HEK293 (cell line): Measurements from ENCODE around the gene OLA1.

Experiments used
- CTCF ChIA-PET: fragments of 350-600 bp; formaldehyde crosslinking; extraction: SDS; loops from one replicate; lab custom pipeline; 2021; ENCODE audit warnings: antibody characterized with exemption; lab: Yijun Ruan, JAX
- POLR2A ChIA-PET: fragments of 300-600 bp; formaldehyde crosslinking; extraction: SDS; loops from one replicate; lab custom pipeline; 2020; ENCODE audit warnings: antibody characterized with exemption, inconsistent platforms; lab: Yijun Ruan, JAX
- H3K27ac ChIP-seq: fragments of 200-500 bp; sonication (Bioruptor generic); 2 replicates; pipeline ENCODE4 v1.5.1; 2014; ENCODE audit warnings: low read depth, low read length, control low read depth, inconsistent platforms; ENCODE audit errors: extremely low read depth
- H3K36me3 ChIP-seq, 2 experiments: fragments of 200-500 bp in 1 of 2; sonication (Bioruptor generic) in 1 of 2; 1 replicate in 1 of 2; 2 replicates in 1 of 2; pipeline ENCODE4 v1.5.1; 2014 to 2017; ENCODE audit warnings: inconsistent platforms in 2 of 2, low read length in 2 of 2; ENCODE audit not compliant: control insufficient read depth in 2 of 2, insufficient read depth in 1 of 2
- H3K4me1 ChIP-seq: fragments of 200-500 bp; sonication (Bioruptor generic); 2 replicates; pipeline ENCODE4 v1.5.1; 2014; ENCODE audit warnings: mild to moderate bottlenecking, low read length, inconsistent platforms; ENCODE audit not compliant: control insufficient read depth, insufficient read depth
- H3K4me3 ChIP-seq: 2 replicates; pipeline ENCODE4 v1.5.1; 2011; ENCODE audit warnings: low read depth, mild to moderate bottlenecking, control low read depth, low read length, moderate library complexity
- H3K9me3 ChIP-seq: fragments of 200-500 bp; sonication (Bioruptor generic); 2 replicates; pipeline ENCODE4 v1.5.1; 2014; ENCODE audit warnings: low read depth, low read length, inconsistent platforms; ENCODE audit not compliant: control insufficient read depth, insufficient read depth
- KLF9 ChIP-seq: fragments of 450-650 bp; formaldehyde crosslinking; IDR thresholded peaks from 2 replicates; pipeline ENCODE4 v1.5.1; 2016; ENCODE audit warnings: missing biosample characterization, missing genetic modification characterization, low read depth
- MYNN ChIP-seq: fragments of 450-650 bp; formaldehyde crosslinking; IDR thresholded peaks from 2 replicates; pipeline ENCODE4 v1.5.1; 2016; ENCODE audit warnings: missing biosample characterization, missing genetic modification characterization, borderline replicate concordance
- OSR2 ChIP-seq: fragments of 450-650 bp; formaldehyde crosslinking; IDR thresholded peaks from 2 replicates; pipeline ENCODE4 v1.5.1; 2016; ENCODE audit warnings: missing biosample characterization, missing genetic modification characterization
- ZFP41 ChIP-seq: fragments of 450-650 bp; formaldehyde crosslinking; IDR thresholded peaks from 2 replicates; pipeline ENCODE4 v1.5.1; 2016; ENCODE audit warnings: missing biosample characterization, missing genetic modification characterization, borderline replicate concordance
- ZNF184 ChIP-seq: fragments of 450-650 bp; IDR thresholded peaks from 2 replicates; pipeline ENCODE4 v1.5.1; 2018; ENCODE audit warnings: missing biosample characterization, mild to moderate bottlenecking, missing genetic modification characterization
- ZNF2 ChIP-seq: fragments of 450-650 bp; formaldehyde crosslinking; IDR thresholded peaks from 2 replicates; pipeline ENCODE4 v1.5.1; 2016; ENCODE audit warnings: missing biosample characterization, missing genetic modification characterization
- ZNF266 ChIP-seq: fragments of 450-650 bp; formaldehyde crosslinking; IDR thresholded peaks from 2 replicates; pipeline ENCODE4 v1.5.1; 2016; ENCODE audit warnings: missing biosample characterization, missing genetic modification characterization, low read depth
- ZNF335 ChIP-seq: fragments of 450-650 bp; formaldehyde crosslinking; conservative IDR thresholded peaks from 2 replicates; pipeline ENCODE4 v1.5.1; 2016; ENCODE audit warnings: missing biosample characterization, missing genetic modification characterization
- ZNF341 ChIP-seq: fragments of 450-650 bp; formaldehyde crosslinking; IDR thresholded peaks from 2 replicates; pipeline ENCODE4; 2016; ENCODE audit warnings: low read depth, missing biosample characterization, missing genetic modification characterization
- ZNF416 ChIP-seq: fragments of 450-650 bp; formaldehyde crosslinking; IDR thresholded peaks from 2 replicates; pipeline ENCODE4 v1.5.1; 2016; ENCODE audit warnings: missing biosample characterization, missing genetic modification characterization
- ZNF426 ChIP-seq: fragments of 450-650 bp; formaldehyde crosslinking; IDR thresholded peaks from 2 replicates; pipeline ENCODE4 v1.5.1; 2017; ENCODE audit warnings: missing biosample characterization, missing genetic modification characterization, mild to moderate bottlenecking, inconsistent platforms, moderate library complexity
- ZNF521 ChIP-seq: fragments of 450-650 bp; formaldehyde crosslinking; IDR thresholded peaks from 2 replicates; pipeline ENCODE4 v1.5.1; 2017; ENCODE audit warnings: missing biosample characterization, mild to moderate bottlenecking, missing genetic modification characterization
- ZNF571 ChIP-seq: fragments of 450-650 bp; formaldehyde crosslinking; IDR thresholded peaks from 2 replicates; pipeline ENCODE4 v1.5.0; 2017; ENCODE audit warnings: missing biosample characterization, missing genetic modification characterization
- ZNF785 ChIP-seq: fragments of 450-650 bp; formaldehyde crosslinking; IDR thresholded peaks from 2 replicates; pipeline ENCODE4 v1.5.1; 2016; ENCODE audit warnings: missing biosample characterization, missing genetic modification characterization
- ZSCAN16 ChIP-seq: fragments of 450-650 bp; formaldehyde crosslinking; IDR thresholded peaks from 2 replicates; pipeline ENCODE4 v1.5.1; 2016; ENCODE audit warnings: missing biosample characterization, missing genetic modification characterization
- TF ChIP-seq, protein P1 (sequence below): fragments of 450-650 bp; formaldehyde crosslinking; IDR thresholded peaks from 2 replicates; pipeline ENCODE4 v1.5.1; 2017; ENCODE audit warnings: missing biosample characterization, missing genetic modification characterization
- TF ChIP-seq, protein P2 (sequence below): fragments of 450-650 bp; formaldehyde crosslinking; IDR thresholded peaks from 2 replicates; pipeline ENCODE4 v1.5.1; 2016; ENCODE audit warnings: missing biosample characterization, missing genetic modification characterization
- TF ChIP-seq, protein P3 (sequence below): fragments of 450-650 bp; formaldehyde crosslinking; IDR thresholded peaks from 2 replicates; pipeline ENCODE4 v1.5.1; 2016; ENCODE audit warnings: missing biosample characterization, missing genetic modification characterization
- TF ChIP-seq, protein P4 (sequence below): fragments of 450-650 bp; formaldehyde crosslinking; IDR thresholded peaks from 2 replicates; pipeline ENCODE4 v1.5.1; 2016; ENCODE audit warnings: missing biosample characterization, missing genetic modification characterization
- TF ChIP-seq, protein P5 (sequence below): sonication (generic); formaldehyde crosslinking; IDR thresholded peaks from 2 replicates; pipeline ENCODE4 v1.8.1; 2022; ENCODE audit warnings: mild to moderate bottlenecking, moderate library complexity, missing genetic modification reagents

The OLA1 gene

DNA sequence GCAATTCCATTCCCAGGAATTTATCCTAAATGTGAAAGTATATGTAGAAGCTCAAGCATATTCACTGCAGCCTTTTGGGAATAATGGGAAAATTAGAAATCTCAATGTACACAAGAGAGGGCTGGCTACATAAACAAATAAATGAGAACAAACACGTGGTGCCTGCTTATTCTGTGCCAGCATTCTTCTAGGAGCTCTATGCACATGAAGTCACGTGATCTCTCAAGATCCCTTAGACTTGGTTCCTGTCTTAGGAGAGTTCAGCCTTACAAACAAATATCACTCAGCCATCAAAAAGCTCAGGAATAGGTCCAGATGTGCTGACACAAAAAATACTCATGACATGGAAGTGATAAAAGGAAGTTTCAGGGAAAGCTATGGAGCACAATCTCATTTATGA, 190.3 kb downstream of the OLA1 start:
- Histone ChIP-seq H3K4me1 (no peaks in the 10 kb centered on the region), H3K27ac (no peak overlapping the region), H3K4me3 (no peak overlapping the region)
- POLR2A ChIA-PET, result no interaction called here
- no peak for TF ChIP-seq ZNF426 (tag by site-specific recombination)
- no peak for TF ChIP-seq ZNF785
- TF ChIP-seq, protein P1, sequence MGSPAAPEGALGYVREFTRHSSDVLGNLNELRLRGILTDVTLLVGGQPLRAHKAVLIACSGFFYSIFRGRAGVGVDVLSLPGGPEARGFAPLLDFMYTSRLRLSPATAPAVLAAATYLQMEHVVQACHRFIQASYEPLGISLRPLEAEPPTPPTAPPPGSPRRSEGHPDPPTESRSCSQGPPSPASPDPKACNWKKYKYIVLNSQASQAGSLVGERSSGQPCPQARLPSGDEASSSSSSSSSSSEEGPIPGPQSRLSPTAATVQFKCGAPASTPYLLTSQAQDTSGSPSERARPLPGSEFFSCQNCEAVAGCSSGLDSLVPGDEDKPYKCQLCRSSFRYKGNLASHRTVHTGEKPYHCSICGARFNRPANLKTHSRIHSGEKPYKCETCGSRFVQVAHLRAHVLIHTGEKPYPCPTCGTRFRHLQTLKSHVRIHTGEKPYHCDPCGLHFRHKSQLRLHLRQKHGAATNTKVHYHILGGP, result no peak
- TF ChIP-seq, protein P2, sequence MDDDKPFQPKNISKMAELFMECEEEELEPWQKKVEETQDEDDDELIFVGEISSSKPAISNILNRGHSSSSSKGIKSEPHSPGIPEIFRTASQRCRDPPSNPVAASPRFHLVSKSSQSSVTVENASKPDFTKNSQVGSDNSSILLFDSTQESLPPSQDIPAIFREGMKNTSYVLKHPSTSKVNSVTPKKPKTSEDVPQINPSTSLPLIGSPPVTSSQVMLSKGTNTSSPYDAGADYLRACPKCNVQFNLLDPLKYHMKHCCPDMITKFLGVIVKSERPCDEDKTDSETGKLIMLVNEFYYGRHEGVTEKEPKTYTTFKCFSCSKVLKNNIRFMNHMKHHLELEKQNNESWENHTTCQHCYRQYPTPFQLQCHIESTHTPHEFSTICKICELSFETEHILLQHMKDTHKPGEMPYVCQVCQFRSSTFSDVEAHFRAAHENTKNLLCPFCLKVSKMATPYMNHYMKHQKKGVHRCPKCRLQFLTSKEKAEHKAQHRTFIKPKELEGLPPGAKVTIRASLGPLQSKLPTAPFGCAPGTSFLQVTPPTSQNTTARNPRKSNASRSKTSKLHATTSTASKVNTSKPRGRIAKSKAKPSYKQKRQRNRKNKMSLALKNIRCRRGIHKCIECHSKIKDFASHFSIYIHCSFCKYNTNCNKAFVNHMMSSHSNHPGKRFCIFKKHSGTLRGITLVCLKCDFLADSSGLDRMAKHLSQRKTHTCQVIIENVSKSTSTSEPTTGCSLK, result no peak
- no peak for TF ChIP-seq ZSCAN16
- no peak for TF ChIP-seq ZNF2
- TF ChIP-seq ZNF184, result no peak
- TF ChIP-seq ZNF266 (tag by site-specific recombination), result no peak
- TF ChIP-seq, protein P3, sequence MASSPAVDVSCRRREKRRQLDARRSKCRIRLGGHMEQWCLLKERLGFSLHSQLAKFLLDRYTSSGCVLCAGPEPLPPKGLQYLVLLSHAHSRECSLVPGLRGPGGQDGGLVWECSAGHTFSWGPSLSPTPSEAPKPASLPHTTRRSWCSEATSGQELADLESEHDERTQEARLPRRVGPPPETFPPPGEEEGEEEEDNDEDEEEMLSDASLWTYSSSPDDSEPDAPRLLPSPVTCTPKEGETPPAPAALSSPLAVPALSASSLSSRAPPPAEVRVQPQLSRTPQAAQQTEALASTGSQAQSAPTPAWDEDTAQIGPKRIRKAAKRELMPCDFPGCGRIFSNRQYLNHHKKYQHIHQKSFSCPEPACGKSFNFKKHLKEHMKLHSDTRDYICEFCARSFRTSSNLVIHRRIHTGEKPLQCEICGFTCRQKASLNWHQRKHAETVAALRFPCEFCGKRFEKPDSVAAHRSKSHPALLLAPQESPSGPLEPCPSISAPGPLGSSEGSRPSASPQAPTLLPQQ (tag by site-specific recombination), result no peak
- TF ChIP-seq ZNF521 (tag by site-specific recombination), result no peak
- no peak for TF ChIP-seq ZNF341 (tag by site-specific recombination)
- TF ChIP-seq ZNF571 (tag by site-specific recombination), result no peak
- TF ChIP-seq, protein P4, sequence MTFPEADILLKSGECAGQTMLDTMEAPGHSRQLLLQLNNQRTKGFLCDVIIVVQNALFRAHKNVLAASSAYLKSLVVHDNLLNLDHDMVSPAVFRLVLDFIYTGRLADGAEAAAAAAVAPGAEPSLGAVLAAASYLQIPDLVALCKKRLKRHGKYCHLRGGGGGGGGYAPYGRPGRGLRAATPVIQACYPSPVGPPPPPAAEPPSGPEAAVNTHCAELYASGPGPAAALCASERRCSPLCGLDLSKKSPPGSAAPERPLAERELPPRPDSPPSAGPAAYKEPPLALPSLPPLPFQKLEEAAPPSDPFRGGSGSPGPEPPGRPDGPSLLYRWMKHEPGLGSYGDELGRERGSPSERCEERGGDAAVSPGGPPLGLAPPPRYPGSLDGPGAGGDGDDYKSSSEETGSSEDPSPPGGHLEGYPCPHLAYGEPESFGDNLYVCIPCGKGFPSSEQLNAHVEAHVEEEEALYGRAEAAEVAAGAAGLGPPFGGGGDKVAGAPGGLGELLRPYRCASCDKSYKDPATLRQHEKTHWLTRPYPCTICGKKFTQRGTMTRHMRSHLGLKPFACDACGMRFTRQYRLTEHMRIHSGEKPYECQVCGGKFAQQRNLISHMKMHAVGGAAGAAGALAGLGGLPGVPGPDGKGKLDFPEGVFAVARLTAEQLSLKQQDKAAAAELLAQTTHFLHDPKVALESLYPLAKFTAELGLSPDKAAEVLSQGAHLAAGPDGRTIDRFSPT (tag by site-specific recombination), result no peak
- no peak for TF ChIP-seq ZNF335 (tag by site-specific recombination)
- no peak for TF ChIP-seq ZFP41 (tag by site-specific recombination)
- no peak for TF ChIP-seq OSR2
- no peak for TF ChIP-seq ZNF416 (tag by site-specific recombination)
- no peak for TF ChIP-seq MYNN (tag by site-specific recombination)
- no peak for TF ChIP-seq KLF9 (tag by site-specific recombination)
- TF ChIP-seq, protein P5, sequence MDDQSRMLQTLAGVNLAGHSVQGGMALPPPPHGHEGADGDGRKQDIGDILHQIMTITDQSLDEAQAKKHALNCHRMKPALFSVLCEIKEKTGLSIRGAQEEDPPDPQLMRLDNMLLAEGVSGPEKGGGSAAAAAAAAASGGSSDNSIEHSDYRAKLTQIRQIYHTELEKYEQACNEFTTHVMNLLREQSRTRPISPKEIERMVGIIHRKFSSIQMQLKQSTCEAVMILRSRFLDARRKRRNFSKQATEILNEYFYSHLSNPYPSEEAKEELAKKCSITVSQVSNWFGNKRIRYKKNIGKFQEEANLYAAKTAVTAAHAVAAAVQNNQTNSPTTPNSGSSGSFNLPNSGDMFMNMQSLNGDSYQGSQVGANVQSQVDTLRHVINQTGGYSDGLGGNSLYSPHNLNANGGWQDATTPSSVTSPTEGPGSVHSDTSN (CRISPR knock-in tag), result no peak
- TF ChIP-seq, all 188 proteins: peak for 0
- CTCF ChIA-PET, result interaction anchor here (0.6 to 1.3 kb wide), 5 partner anchors 11 to 283 kb away, joined by 3 to 7 read pairs (median 4); no protein-coding TSS in a partner anchor
- Histone ChIP-seq H3K9me3 (no peaks in the 10 kb centered on the region), H3K36me3 (no peaks in the 10 kb centered on the region)
